ENCODE data around the gene ARPC2. TPM values are rescaled to one million over a fixed set of nuclear protein-coding genes. Genes with fewer than 3 reads are reported as not detected.

The ARPC2 gene
- total and polyA plus RNA-seq, 10 of the 15 experiments (the other 5 are each of a cell fraction or from before 2014, with no cell fraction given) = 440 to 980 (median 709) TPM

DNA sequence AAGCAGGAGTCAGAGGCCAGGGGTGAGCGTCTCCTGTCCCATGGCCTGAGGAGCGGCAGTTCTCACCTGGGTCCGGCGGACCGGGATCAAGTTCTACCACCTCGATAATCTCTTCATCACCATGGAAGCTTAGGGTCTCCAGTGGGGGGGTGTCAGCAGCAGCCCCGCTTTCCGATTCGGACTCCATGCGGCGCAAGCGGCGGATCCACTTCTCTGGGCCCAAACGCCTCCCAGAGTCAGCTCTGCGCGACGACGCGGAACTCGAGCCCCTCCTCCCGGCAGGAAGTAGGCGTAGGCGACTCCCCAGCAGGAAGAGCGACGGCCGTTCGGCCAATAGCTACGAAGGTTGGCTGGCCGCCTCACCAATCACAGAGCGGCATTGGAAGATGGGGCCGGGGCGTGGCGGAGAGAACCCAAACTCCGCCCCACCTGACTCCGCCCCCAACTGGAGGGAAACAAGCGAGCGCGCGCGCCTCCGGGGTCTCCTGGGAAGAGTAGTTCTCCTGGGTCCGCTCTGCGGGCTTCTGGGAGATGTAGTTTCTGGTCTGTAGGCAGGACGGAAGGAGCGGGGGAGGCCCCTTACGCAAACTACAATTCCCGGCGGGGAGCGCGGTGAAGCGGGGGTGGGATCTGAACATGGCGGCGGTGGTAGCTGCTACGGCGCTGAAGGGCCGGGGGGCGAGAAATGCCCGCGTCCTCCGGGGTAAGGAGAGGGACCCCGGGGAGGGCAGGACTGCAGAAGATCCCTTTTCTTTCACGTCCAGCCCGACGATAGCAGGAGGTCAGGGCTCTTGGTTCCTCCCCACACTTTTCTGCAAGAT is 53.1 kb downstream of the ARPC2 start, which contains the start of the genes AAMP and PNKD (continued):
- TF ChIP-seq, protein P1, sequence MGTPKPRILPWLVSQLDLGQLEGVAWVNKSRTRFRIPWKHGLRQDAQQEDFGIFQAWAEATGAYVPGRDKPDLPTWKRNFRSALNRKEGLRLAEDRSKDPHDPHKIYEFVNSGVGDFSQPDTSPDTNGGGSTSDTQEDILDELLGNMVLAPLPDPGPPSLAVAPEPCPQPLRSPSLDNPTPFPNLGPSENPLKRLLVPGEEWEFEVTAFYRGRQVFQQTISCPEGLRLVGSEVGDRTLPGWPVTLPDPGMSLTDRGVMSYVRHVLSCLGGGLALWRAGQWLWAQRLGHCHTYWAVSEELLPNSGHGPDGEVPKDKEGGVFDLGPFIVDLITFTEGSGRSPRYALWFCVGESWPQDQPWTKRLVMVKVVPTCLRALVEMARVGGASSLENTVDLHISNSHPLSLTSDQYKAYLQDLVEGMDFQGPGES (IDR thresholded peaks at IDR 0.05) = peak; percentile 94
- TF ChIP-seq SP1 (IDR thresholded peaks at IDR 0.05; ENCODE audit: low read depth, low read length) (peak; percentile 99), SMAD5 (IDR thresholded peaks at IDR 0.05; ENCODE audit: low read depth) (0 out of 2 replicates have a peak, but pooled peaks have one; percentile 33), KLF5 (IDR thresholded peaks at IDR 0.05; ENCODE audit: partially characterized antibody) (peak; percentile 92), SKIL (IDR thresholded peaks at IDR 0.05; ENCODE audit: low read depth, poor library complexity, severe bottlenecking) (peak; percentile 35), ATF7 (IDR thresholded peaks at IDR 0.05; ENCODE audit: low read depth) (peak; percentile 16; the same call in 1 of the 2 replicates), IKZF2 (IDR thresholded peaks at IDR 0.05) (peak in 1 of 2 experiments; percentile 55; a peak in 1 of 4 replicates), HSF1 (IDR thresholded peaks at IDR 0.05; ENCODE audit: low read depth, low read length) (0 out of 2 replicates have a peak, but pooled peaks have one; percentile 62), NFXL1 (IDR thresholded peaks at IDR 0.05; ENCODE audit: borderline replicate concordance) (no peak), EZH2 (IDR thresholded peaks at IDR 0.05; ENCODE audit: borderline replicate concordance, control insufficient read depth, low read depth, low read length) (no peak), ELK1 (IDR thresholded peaks at IDR 0.05; ENCODE audit: low read depth, low read length) (peak; percentile 52; the same call in 1 of the 2 replicates), POLR2AphosphoS5 (IDR thresholded peaks at IDR 0.05; ENCODE audit: low read length) (peak; percentile 85; the same call in 1 of the 2 replicates), BRCA1 (IDR thresholded peaks at IDR 0.05; ENCODE audit: low read depth, low read length) (no peak), USF2 (IDR thresholded peaks at IDR 0.05; ENCODE audit: borderline replicate concordance, low read depth, low read length) (peak; percentile 15; the same call in 1 of the 2 replicates), ZNF24 (IDR thresholded peaks at IDR 0.05) (no peak), NRF1 (conservative IDR thresholded peaks at IDR 0.05; ENCODE audit: low read depth, low read length) (0 out of 2 replicates have a peak, but pooled peaks have one; percentile 25), ZNF217 (IDR thresholded peaks at IDR 0.05) (no peak; the same call in 1 of the 2 replicates), TAF1 (IDR thresholded peaks at IDR 0.05; ENCODE audit: borderline replicate concordance, low read depth, low read length) (peak; percentile 70; the same call in 1 of the 2 replicates), GABPA (IDR thresholded peaks at IDR 0.05; ENCODE audit: low read depth) (peak; percentile 82), POLR2AphosphoS2 (IDR thresholded peaks at IDR 0.05; ENCODE audit: low read depth, low read length) (no peak; the same call in 1 of the 2 replicates), ZNF384 (IDR thresholded peaks at IDR 0.05; ENCODE audit: borderline replicate concordance, low read depth, low read length) (no peak), FOXK2 (IDR thresholded peaks at IDR 0.05) (peak; percentile 92)

Data from GM12878 (cell line).